ENCODE data around the gene MYH6. TPM values are rescaled to one million over a fixed set of nuclear protein-coding genes. Genes with fewer than 3 reads are reported as not detected.

MYH6 gene
- total RNA-seq, 1 experiment from 2014 or later, result not detected

DNA sequence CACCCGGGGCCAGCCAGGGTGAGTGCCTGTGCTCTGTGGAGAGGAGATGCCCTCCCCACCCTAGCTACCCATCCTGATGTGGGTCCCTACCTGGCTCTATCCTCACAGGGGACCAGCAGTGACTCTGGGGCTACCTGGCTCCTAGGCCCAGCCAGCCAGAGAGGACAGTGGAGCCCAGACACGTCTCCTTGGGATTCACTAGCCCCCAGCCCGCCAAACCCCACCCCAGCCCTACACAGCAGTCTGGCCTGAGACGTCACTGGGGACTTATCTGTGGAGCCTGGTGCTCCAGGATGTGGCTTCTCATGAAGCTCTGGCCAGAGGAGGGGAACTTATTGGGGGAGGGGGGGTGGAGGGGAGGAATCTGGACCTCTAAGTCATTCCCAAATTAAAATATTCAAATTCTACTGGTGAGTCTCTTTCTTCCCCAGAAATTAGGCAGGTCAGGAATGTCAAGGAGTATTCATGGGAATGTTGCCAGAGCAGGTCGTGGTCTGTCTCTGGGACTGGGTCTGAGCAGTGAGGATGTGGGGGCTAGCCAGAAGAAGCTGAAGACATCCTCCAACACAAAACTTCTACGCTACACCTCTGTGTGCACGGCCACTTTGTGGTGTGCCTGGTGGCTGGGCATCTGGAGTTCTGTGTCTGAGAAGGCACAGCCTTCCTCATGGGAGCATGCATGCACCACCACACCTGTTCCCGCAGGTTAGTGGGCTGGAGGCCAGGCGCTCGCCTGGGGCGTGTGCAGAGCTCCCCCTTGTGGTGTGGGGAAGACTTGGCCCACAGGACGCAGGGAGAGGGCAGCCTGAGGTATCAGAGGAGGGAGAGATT is 28.5 kb downstream of the MYH6 start:
- no TSS peak for BruUV-seq (replicated peaks)
- ATAC-seq (peak; percentile 84), DNase-seq (ENCODE audit: low read depth, low spot score) (peak; percentile 36)
- Histone ChIP-seq H3K9me3 (ENCODE audit: control insufficient read depth, insufficient read depth, low read depth, low read length) (no peaks in the 10 kb centered on the region), H3K4me1 (ENCODE audit: control insufficient read depth, insufficient read depth, low read length) (no peaks in the 10 kb centered on the region), H3K4me3 (ENCODE audit: low read depth in 2 of 2, low read length in 2 of 2) (no peak overlapping the region), H3K27ac (ENCODE audit: low read length) (no peak overlapping the region), H3K36me3 (ENCODE audit: control insufficient read depth, insufficient read depth, low read length) (no peaks in the 10 kb centered on the region), H3K27me3 (ENCODE audit: control insufficient read depth, insufficient read depth, low read length) (no peaks in the 10 kb centered on the region)
- intact Hi-C loops (cut with micrococcal nuclease; ENCODE audit: unreplicated experiment), result loop anchor here (5.0 kb wide), 1 partner anchor 52 kb away; no protein-coding TSS in a partner anchor
- ChIA-PET POLR2A (interaction anchor here (0.7 kb wide), 1 partner anchor 128 kb away, joined by 3 read pairs; no protein-coding TSS in a partner anchor), CTCF (interaction anchor here (1.0 to 1.4 kb wide), 5 partner anchors 15 to 259 kb away, joined by 3 to 8 read pairs (median 4); no protein-coding TSS in a partner anchor)
- in situ Hi-C loops (cut with HindIII; ENCODE audit: low pct_unique_long_range_greater_than_20kb, low sequenced_read_pairs), result no loop called here
- TF ChIP-seq, protein P1, sequence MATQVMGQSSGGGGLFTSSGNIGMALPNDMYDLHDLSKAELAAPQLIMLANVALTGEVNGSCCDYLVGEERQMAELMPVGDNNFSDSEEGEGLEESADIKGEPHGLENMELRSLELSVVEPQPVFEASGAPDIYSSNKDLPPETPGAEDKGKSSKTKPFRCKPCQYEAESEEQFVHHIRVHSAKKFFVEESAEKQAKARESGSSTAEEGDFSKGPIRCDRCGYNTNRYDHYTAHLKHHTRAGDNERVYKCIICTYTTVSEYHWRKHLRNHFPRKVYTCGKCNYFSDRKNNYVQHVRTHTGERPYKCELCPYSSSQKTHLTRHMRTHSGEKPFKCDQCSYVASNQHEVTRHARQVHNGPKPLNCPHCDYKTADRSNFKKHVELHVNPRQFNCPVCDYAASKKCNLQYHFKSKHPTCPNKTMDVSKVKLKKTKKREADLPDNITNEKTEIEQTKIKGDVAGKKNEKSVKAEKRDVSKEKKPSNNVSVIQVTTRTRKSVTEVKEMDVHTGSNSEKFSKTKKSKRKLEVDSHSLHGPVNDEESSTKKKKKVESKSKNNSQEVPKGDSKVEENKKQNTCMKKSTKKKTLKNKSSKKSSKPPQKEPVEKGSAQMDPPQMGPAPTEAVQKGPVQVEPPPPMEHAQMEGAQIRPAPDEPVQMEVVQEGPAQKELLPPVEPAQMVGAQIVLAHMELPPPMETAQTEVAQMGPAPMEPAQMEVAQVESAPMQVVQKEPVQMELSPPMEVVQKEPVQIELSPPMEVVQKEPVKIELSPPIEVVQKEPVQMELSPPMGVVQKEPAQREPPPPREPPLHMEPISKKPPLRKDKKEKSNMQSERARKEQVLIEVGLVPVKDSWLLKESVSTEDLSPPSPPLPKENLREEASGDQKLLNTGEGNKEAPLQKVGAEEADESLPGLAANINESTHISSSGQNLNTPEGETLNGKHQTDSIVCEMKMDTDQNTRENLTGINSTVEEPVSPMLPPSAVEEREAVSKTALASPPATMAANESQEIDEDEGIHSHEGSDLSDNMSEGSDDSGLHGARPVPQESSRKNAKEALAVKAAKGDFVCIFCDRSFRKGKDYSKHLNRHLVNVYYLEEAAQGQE (IDR thresholded peaks at IDR 0.05; ENCODE audit: insufficient read depth in 1 of 2, low read depth in 2 of 2, low read length in 1 of 2), result no peak
- TF ChIP-seq CTCF (IDR thresholded peaks at IDR 0.05), result peak; percentile 91

- Histone ChIP-seq H3K27ac (ENCODE audit: low read length) (no peak overlapping the region), H3K4me1 (ENCODE audit: control insufficient read depth, insufficient read depth, low read length) (no peaks in the 10 kb centered on the region), H3K36me3 (ENCODE audit: control insufficient read depth, insufficient read depth, low read length) (no peaks in the 10 kb centered on the region), H3K27me3 (ENCODE audit: control insufficient read depth, insufficient read depth, low read length) (no peaks in the 10 kb centered on the region), H3K9me3 (ENCODE audit: control insufficient read depth, insufficient read depth, low read depth, low read length) (no peaks in the 10 kb centered on the region), H3K4me3 (ENCODE audit: low read depth in 2 of 2, low read length in 2 of 2) (no peak overlapping the region)
- ATAC-seq, result no peak
- intact Hi-C loops (cut with micrococcal nuclease; ENCODE audit: unreplicated experiment), result no loop called here
- in situ Hi-C loops (cut with HindIII; ENCODE audit: low pct_unique_long_range_greater_than_20kb, low sequenced_read_pairs), result no loop called here
- CTCF ChIA-PET, result interaction anchor here (0.5 to 1.0 kb wide), 2 partner anchors 18 to 112 kb away, joined by 3 to 7 read pairs; no protein-coding TSS in a partner anchor
- POLR2A ChIA-PET, result no interaction called here
- no peak for DNase-seq (ENCODE audit: low read depth, low spot score)
- no TSS peak for BruUV-seq (replicated peaks)
- TF ChIP-seq SIN3A (IDR thresholded peaks at IDR 0.05; ENCODE audit: borderline replicate concordance, insufficient read depth, low read depth, low read length) (no peak), POLR2AphosphoS5 (IDR thresholded peaks at IDR 0.05; ENCODE audit: low read depth, low read length) (no peak), CTCF (IDR thresholded peaks at IDR 0.05) (no peak), TCF7L2 (IDR thresholded peaks at IDR 0.05; ENCODE audit: low read depth, low read length) (no peak)
- TF ChIP-seq, protein P1 (IDR thresholded peaks at IDR 0.05; ENCODE audit: insufficient read depth in 1 of 2, low read depth in 2 of 2, low read length in 1 of 2), result no peak
These were observed 29.4 kb downstream of the MYH6 start for GRCh38 chr14:23378612-23379220.
